Left colon (tissue), 2 donors: ENCODE measurements around the gene MCFD2. TPM values are rescaled to one million over a fixed set of nuclear protein-coding genes. Genes with fewer than 3 reads are reported as not detected.

Experiments used
- ATAC-seq: fragments of 200-7000 bp; cut with Tn5 transposase; one replicate; pipeline ENCODE4 v1.9.1; 2020; ENCODE audit warnings: mild to moderate bottlenecking, moderate library complexity
- DNase-seq, 2 donors: peaks; one replicate each; pipeline ENCODE4 v3.0.0-alpha.2; 2020
- intact Hi-C, 2 donors: fragments of 100-400 bp; cut with DNase I in 1 of 2; cut with micrococcal nuclease in 1 of 2; formaldehyde crosslinking; loops; one replicate each; pipeline versions ENCODE4 v1.11.2 to v1.14.0; 2022; cut with DNase I, micrococcal nuclease
- total RNA-seq, 2 donors: library from RNA; stranded (reverse); fragmentation: NEBNext Ultra II Directional; extraction: Animal tissue kit (Norgen Biotek cat#: 25700); gene quantifications; one replicate each; pipeline ENCODE4 v1.2.1, GENCODE V29; 2021
- donor health status: DM: no; HTN: no; CAD: no.
- donor health status: DM: yes; HTN: yes; CAD: no.

Gene MCFD2
- total RNA-seq, 2 donors from 2014 or later = 41.2 to 41.7 TPM

GRCh38 chr2:46863882-46864281 is 51.7 kb downstream of the MCFD2 start:
- ATAC-seq (no peak), DNase-seq (no peak)
- intact Hi-C loops = no loop called here

DNA sequence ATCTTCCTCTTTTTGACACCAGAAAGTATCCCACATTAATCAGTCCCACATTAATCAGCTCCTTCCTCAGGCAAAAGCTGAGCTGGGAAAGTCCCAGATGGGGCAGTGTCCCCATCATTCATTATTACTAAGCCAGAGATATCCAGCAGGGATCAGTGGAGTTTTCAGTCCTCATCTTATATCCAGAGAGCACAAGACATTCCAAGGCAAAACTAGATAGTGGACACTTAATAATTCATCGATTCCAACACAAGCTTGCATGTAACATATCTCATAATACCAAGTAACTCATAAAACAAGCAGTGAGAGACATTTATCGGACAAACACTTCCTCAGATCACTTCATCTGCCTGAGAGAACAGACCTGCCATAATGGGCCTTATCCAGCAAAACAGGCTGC is 53.1 kb downstream of the MCFD2 start:
- ATAC-seq = no peak
- no peak for DNase-seq
- intact Hi-C loops = no loop called here

DNA sequence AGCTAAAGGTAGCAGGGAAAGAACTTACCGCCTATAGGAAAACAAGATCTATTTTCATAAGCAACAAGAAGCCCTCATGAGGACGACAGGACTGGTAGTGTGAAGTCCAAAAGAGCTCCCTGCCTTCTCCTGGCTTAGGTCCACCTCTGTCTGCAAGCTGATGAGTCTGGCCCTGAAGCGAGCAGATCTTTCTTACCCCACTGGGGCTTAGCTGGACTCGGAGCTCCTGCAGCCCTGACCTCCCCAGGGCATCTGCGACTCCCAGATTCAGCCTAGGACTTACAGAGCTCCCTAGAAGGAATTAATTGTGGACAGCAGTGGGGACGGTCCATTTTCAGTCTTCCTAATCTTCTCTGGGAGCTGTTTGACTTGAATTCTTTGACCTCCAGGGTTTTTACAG is 53.7 kb downstream of the MCFD2 start:
- intact Hi-C loops = no loop called here
- ATAC-seq = no peak

DNA sequence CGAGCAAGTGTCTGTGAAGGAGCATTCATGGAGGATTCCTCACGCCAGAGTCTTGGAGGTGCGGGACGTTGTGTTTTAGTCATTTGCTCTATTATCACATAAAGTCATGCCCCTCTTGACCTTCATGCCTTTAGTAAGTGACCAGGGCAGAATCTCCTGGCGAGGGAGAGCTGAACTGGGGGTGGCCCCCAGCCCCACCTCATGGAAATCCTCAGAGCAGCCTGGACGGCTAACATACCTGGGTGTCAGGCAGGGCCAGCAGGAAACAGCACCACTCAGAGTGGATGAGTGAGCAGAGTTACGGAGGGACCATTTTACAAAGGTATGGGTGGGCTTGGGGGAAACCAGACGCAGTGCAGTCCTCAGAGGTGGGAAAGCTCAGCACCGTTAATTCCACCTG is 56.1 kb downstream of the MCFD2 start:
- intact Hi-C loops = no loop called here
- DNase-seq = no peak
- ATAC-seq = no peak

More for the DNA sequence above, 53.7 kb downstream of the MCFD2 start:
- DNase-seq = no peak

DNA sequence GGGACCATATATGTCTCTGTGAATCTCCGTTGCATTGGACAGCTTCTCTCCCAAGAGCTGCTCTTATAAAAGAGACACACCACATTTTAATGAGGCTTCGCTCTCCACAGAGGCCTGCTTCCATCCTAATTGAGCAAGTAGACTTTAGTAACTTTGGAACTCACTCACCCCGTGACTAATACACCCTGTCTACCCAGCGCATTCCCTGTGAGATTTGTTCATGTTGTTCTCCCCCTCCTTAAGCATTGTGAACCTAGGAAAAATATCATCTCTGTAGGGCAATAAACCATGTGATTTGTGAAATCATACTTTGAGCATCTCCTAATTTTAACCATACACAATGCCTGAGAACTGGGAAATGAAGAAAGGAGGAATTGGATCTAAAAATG is 56.9 kb downstream of the MCFD2 start:
- DNase-seq (no peak), ATAC-seq (no peak)
- intact Hi-C loops = no loop called here

DNA sequence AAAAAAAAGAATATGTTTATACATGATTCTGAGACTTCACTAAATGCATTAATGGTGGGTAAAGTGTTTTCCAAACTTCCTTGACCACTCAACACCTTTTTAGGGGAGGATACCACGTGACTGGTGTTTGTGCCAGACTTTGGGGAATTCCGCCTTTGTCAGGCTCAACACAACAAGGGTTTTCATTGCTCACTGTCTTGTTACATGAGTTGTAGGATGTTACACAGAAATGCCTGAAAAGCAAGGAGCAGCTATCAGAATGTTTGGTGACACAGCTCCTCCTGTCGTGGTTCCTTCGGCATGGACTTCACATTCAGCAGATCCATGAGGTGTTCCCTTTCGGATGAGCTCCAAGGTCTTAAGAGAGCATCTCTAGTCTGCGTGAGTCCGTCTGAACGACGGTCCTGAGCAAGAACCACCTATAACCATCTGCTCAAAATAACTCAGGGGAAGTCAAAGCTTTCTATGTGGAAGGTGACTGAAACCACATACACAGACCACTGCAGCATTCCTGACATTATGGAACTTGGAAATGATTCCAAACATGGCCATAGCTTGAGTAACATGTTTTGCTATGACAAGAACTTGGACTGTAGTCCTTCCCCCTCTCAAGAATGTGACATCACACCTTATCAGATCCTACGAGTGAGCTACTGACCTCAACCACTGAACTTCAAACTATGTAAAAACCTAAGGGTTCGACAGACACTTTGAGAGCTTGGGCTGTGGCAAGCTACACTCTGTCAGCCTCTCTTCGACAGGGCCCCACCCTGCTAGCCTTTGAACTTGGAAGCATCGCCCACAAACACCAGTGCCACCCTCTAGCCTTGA is 57.5 kb downstream of the MCFD2 start:
- ATAC-seq (peak; percentile 81), DNase-seq (no peak)
- intact Hi-C loops = no loop called here

GRCh38 chr2:46856336-46856735 is 59.3 kb downstream of the MCFD2 start:
- DNase-seq (peak in 1 of 2 donors; percentile 3), ATAC-seq (no peak)
- intact Hi-C loops = no loop called here

DNA sequence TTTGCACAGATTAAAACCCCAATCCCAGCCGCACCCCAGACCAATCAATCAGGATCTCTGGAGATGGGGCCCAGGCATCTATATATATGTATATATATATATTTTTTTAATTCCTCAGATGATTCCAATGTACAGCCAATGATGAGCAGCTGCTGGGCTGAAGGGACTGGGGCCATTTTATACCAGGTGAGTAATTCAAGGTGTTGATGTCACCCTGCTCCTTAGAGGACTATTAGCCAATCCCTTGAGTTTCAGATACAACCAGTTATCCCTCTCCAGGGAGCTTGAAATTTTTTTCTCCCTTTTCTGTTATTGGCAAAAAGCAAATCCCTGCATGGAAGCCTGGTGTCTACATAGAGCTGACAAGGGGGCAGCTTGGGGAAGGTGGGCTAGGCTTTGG is 59.8 kb downstream of the MCFD2 start:
- ATAC-seq (no peak), DNase-seq (no peak)
- intact Hi-C loops = no loop called here

DNA sequence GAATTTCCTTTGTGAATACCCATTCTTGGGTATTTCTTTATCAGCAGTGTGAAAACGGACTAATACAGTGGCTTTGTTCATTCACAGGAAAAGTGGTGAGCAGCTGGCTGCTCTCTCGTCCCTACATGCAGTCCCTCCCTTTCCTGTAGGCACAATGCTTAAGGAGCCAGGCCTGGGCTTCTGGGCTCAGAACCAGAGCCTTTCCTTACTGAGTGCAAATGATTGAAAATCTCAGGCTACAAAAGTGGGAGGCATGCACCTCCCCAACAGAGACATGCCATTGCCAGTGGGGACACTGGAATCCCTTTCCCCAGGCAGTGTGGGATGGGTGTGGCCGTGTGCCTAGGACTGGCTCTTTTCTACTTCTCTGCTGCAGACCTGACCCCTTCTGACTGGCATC is 61.3 kb downstream of the MCFD2 start:
- DNase-seq (peak in 1 of 2 donors; percentile 2), ATAC-seq (no peak)
- intact Hi-C loops = no loop called here

- intact Hi-C loops = no loop called here
- no peak for DNase-seq
- no peak for ATAC-seq
Observed at GRCh38 chr2:46852598-46852997, 63.0 kb downstream of the MCFD2 start.

DNA sequence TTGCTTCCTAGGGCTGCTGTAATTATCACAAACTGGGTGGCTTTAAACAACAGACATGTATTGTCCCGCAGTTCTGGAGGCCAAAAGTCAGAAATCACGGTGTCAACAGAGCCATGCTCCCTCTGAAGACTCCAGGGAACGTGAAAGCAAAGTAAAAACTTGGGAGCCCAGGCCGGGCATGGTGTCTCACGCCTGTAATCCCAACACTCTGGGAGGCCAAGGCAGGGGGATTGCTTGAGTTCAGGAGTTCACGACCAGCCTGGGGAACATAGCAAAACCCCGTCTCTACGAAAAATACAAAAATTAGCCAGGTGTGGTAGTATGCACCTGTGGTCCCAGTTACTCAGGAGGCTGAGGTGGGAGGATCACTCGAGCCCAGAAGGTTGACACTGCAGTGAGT is 63.5 kb downstream of the MCFD2 start:
- DNase-seq = no peak
- intact Hi-C loops = no loop called here
- ATAC-seq = no peak

Other genes starting within 250 kb of the MCFD2 start
- 10 to 100 TPM; 12.9 to 15.0 TPM for gene SOCS5, start 216.5 kb downstream of the MCFD2 start, total RNA-seq
- 10 to 100 TPM; 37.1 to 43.4 TPM for gene TTC7A, start 25.4 kb upstream of the MCFD2 start, total RNA-seq
- gene STPG4, start 239.5 kb upstream of the MCFD2 start, total RNA-seq = under 1 TPM; 0.43 to 0.47 TPM